NCI-H2029 (cell line): ENCODE measurements around the gene SLC6A9.

ENCODE experiments used
- DNase-seq: peaks from one replicate; lab custom pipeline; 2025; lab: John Stamatoyannopoulos, UW

Gene SLC6A9

DNA sequence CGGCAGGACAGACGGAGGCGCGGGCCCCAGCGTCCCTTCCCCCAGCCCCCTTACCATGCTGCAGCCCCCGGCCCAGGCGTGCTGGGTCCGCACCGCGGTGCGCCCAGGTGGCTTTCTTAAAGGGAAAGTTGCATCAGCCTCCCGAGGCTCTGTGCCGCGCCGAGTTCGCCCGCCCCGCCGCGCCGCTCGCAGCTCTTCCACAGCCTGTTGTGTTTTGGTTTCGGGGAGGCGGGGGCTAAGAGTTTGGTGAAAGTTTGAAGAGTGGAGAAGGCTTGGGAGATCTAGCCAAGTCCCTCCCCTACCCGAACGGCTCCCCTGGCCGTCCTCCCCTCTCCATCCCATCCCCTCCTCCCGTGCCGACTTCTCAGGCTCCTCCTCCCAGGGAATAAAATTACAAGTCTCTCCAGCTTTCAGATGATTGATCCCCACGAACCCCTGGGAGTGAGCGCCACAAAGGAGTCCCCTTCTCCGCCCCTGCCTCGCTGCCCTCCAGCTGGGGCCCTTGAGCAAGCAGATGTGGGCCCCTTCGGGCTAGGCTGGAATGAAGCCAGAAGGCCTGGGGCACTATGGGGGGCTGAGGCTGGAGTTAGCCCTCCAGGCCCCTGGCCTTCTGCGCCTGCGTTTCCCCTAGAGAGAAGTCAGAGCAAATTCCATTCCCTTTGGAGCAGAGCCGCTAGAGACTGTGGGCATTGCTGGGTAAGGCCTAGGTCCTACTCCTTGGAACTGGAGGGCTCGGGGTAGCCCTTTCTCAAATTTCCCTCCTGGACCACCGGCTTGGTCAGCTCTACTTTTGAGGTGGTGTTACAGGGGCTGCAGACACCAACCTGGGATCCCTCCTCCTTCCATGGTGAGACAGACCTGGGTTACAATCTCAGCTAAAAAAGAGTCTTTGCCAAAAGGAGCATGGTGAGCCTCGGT, at the start of gene SLC6A9:
SLC6A9 (minus strand) TSS at position 211 of the 918 bp plus-strand sequence. CDS start 7,185 bp downstream, outside the sequence.
- no peak for DNase-seq

DNA sequence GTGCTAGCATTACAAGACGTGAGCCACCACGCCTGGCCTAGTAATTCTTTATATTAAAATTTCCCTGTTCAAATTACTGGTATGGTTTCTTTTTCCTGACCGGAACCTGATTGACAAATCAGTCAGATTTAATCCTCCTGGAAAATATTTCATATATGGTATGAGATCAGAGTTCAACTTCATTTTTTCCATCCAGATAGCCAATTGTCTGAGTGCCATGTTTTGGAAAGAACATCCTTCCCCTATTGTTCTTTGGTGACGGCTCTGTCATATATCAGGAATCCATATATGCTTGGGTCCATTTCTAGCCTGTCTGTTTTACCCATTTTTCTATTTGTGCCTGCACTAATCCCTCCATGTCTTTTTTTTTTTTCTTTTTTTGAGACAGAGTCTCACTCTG, 48.3 kb upstream of the SLC6A9 start:
- no peak for DNase-seq

DNA sequence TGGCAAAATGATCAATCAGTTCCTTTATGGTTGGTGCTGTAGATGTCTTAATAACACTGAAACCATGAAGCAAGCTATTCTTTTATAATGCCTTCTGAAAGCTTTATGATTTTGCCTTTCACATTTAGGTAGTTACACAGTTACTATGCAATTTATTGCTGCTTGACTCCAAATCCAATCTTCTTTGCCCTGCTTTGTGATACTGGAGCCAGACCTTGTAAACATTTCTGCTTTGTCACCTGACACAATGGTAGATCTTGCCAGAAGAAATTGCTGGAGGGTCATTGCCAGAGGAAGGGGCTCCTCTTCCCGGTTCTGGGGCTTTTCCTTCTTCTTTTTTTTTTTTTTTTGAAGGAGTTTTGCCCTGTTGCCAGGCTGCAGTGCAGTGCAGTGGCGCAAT, 46.8 kb upstream of the SLC6A9 start:
- no peak for DNase-seq

DNA sequence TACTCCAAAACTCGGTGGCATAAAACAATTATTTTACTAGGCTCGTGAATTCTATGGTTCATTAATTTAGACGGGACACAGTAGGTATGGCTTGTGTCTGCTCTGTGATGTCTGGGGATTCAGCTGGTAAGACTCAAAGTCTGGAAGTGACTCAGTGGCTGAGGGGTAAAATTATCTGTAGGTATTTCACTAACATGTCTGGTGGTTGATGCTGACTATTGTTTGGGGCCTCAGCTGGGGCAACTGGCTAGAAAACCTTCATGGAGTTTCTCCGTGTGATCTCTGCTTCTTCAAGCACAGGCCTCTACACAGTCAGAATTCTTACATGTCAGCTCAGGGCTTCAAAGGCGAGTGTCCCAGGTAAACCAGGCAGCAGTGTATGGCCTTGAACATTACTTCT, 46.2 kb upstream of the SLC6A9 start:
- no peak for DNase-seq

DNA sequence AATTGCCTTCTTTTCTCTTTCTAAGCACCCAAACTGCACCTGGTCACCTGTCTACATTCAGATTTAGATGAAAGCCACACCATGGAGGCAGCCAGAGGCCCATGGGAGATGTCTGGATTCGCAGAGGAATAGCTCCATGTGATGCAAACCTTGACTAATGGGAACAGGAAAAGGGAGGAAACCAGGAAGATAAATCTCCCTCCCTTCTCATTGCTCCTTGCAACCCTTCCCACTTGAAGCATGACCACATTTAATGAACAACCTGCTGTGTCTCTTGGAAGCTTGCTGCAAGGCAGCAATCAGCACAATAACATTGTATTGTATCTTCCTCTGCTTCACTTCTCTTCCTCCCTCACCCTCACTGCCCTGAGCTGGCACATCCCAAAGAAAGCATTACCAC, 44.8 kb upstream of the SLC6A9 start:
- DNase-seq: no peak

DNA sequence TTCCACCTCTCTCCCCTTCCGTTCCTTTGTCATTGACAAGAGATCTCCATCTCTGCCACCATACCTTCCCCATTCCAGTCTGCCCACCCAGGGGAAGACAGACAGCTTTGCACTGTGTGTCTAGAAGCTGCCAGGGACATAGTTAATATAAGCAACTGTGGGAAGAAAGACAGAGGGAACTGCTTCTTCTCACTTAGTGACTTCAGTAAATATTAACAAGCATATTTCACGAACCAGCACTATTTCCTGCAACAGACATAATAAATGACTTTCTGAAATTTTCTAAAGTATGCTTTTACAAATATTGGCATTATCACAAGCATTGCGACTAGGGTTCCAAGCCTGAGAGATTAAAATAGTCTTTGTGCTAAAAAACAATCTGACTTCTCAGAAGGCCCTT, 43.2 kb upstream of the SLC6A9 start:
- DNase-seq: no peak

DNA sequence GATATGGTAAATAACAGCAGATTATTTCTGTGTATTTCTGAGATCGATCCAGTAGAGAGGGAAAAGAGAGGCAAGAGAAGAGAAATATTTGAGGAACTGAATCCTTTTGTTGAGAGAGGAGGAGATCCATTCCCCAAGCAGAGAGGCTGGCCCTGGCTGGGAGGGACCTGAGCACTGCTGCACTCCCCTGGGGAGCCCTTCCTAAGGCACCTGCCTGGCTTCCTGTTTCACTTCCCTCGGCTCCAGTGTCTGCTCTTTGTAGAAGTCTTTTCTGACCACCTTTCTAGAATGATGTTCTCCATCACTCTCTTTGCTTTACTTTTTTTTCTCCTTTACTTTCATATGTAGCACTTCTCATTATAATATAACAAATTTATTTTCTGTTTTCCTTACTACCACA, 42.3 kb upstream of the SLC6A9 start:
- no peak for DNase-seq

DNA sequence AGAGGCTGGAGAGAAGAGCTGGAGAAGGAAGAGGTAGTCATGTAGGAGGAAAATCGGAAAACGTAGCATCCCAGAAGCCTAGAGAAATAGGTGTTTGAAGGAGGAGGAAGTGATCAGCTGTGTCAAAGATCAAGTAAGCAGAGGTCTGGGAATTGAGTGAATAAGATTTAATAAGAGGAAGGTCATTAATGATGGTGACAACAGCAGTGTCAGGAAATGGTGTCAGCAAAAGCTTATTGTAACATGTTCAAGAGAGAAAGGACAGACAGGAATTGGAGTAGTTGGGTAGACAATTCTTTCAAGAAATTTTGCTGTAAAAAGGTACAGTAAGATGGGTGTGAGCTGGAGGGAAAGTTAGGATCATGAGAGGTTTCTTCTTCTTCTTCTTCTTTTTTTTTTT, 41.6 kb upstream of the SLC6A9 start:
- DNase-seq: no peak

DNA sequence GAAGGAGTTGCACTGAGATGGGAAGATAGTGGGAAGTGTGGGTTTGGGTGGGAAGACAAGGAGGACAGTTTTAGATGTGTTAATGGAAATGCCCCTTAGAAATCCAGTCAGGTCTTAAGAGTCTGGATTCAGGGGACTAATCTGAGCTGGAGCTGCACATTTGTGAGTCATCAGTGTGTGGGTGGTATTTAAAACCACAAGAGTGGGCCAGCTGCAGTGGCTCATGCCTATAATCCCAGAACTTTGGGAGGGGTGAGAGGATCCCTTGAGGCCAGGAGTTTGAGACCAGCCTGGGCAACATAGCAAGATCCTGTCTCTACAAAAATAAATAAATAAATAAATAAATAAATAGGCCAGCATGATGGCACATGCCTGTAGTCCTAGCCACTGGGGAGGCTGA, 40.9 kb upstream of the SLC6A9 start:
- DNase-seq: no peak

DNA sequence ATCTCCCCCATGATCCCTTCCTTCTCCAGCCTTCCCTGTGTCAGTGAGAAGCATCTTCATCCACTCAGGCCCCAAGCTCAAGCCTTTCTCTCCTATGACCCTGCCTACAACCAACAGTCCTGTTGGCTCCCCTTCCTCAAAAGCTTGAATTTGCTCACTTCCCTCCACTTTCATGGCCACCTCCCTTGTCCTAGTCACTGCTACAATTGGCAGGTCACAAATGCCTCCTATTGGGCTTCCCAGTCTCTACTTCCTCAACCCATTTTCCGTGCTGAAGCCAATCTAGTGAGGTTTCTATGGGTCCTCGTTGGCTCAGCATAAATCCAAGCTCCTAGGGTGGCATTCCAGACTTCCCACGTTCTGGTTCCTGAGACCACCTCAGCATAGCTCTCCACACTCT, 40.2 kb upstream of the SLC6A9 start:
- no peak for DNase-seq

DNA sequence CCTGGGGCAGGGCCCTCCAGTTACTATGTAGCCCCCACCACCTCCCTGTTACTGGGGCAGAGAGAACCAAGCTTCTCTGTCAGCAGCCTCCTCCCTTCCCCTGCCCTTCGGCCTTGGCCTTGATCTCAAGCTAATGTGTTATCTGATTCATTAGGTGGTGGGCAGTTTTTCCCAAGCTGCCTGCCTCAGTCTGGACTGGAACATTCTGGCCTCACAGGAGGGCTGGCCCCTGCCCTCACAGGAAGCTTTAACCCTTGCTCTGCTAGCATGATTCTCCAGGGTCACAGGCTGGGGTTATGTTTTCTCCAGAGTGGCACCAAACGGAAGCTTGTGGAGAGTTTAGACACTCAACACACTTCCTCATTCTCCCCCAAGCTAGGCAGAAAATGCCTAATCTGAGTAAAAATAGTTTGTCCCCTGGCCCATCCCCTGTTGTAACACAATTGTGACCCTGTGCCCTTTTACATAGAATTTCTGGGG, 37.2 kb upstream of the SLC6A9 start:
- DNase-seq: no peak

DNA sequence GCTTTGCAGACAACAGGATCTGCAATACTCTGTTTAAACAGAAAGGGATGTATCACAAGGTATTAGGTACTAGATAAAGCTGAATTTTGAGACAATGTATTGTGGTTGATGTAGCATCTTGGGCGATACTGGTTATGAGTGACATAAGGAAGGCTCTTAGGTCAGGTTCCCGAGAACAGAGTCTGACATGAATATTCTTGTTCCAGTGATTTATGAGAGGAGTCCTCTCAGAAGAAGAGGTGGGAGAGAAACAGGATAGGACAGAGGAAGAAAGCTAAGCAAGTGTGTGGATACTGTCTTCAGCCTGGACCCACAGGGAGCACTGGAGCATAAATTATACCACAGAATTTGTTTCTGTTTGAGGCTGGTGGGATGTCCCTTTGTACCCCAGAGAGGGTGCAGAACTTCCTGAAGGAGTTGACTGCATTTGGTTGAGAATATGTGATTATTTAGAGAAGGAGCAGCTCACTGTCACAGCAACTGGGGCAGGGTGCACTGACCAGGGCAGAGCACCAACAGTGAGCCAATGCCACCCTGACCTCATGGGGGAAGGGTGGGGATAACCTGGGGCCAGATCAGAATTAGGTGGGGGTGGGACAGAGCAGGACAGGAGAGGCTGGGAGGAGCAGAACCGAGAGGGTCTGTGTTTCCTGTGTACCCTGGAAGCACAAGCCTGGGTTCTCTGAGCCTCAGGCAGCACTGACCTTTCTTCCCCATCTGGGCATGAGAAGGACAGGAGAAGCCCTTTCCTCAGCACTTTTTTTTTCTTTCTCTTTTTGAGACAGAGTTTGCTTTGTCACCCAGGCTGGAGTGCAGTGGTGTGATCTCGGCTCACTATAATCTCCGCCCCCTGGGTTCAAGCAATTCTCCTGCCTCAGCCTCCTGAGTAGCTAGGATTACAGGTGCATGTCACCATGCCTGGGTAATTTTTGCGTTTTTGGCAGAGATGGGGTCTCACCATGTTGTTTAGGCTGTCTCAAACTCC, 36.3 kb upstream of the SLC6A9 start:
- DNase-seq: no peak

DNA sequence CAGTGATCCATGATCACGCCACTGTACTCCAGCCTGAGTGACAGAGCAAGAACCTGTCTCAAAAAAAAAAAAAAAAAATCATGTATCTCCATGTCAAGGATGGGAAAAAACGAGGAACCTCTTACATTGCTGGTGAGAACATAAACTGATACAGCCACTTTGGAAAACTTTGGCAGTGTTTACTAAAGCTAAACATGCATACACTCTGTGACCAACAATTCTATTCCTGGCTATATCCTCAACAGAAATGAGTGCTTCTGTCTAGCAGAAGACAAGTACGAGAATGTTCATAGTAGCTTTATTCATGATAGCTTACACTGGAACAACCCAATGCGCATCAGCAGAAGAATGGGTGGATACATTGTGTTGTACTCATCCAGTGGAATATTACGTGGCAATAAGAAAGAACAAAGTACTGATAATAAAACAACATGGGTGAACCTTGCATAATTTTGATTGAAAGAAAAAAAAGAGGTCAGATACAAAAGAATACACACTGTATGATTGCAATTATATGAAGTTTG, 31.5 kb upstream of the SLC6A9 start:
- DNase-seq: no peak

DNA sequence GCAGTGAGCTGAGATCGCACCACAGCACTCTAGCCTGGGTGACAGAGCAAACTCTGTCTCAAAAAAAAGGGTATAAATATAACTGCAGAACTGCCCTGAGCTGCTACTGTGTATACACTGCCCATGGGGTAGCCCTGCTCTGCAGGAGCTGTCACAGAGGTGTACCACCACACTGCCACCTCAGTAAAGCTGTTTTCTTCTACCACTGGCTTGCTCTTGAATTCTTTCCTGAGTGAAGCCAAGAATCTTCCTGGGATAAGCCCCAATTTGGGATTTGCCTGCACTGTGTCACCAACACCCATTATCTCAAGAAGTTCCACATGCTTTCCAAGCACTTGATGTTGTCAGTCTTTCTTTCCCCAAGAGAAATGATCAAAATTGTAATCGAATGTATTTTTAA, 30.6 kb upstream of the SLC6A9 start:
- no peak for DNase-seq

DNA sequence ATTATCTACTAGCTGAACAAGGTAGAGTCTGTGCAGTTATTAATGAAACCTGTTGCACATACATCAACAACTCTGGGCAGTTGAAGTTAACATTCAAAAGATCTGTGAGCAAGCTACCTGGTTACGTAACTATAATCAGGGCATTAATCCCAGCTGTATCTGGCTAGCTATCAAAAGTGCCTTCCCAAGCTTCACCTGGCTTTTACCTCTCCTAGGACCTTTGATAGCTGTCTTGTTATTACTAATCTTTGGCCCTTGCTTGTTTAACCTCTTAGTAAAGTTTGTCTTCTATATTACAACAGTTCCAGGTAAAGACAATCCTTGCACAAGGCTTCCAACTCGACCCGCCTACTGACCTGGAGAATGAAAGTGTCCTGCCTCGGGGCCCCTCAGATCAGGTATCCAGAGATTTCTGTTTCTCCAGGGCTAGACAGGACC, 29.6 kb upstream of the SLC6A9 start:
- DNase-seq: no peak

DNA sequence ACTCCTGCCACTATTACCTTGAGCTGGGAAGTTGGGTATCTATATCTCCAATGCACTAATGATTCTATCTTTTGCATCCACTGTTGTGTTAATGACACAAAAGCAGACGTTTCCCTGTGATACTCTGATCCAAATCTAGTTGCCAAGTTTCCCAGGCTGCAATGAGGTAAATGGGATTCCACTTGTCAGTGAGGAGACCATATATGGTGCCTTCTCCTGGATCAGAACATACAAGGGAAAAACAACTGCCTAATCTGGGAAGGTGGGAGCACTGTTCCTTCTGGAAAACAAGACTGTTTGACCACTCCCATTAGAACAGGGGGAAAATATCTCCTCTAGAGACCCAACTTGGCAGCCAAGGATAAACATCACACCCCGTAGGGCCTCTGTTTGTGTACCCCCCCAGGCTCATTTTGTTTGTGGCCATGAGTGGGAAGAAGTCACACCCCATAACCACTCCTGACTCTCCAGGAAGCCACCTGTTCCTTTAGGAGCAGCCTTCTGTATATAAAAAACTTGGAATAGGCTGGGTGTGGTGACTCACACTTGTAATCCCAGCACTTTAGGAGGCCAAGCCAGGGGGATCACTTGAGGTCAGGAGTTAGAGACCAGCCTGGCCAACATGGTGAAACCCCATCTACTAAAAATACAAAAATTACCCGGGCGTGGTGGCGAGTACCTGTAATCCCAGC, 28.5 kb upstream of the SLC6A9 start:
- peak; percentile 87 for DNase-seq

DNA sequence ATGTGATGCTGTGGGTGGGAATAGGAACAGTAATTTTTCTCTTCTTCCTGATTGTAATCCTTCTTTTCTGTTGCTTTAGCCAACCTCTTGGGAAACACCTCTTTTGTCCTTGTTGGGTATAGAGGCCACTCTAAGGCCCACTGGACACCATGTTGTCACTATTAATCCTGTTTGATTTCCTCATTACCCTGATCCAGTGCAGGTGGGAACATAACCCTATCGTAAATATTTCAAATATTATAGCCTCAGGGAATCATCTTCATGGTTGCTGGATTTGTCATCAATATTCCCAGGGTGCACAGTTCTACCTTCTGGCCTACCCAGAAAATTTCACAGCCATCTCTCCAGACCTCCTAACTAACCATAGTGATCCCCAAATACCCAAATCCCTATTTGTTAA, 27.9 kb upstream of the SLC6A9 start:
- peak; percentile 30 for DNase-seq

DNA sequence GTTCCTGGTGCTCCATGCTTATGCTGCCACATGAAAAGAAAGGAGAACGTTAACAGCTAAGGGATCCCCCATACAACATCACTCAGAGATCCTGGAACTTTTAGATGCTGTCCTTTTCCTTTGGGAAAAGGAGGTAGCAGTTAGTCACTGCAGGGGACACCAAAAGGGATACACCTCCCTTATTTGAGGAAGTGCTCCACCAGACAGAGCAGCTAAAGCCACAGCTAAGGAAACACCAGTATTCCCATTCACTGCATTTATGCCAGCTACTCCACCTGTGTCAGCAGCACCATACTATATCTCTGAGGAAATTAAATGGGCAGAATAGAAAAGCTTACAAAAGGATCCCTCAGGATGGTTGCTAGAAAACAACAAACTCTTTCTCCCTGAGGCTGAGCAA, 26.0 kb upstream of the SLC6A9 start:
- DNase-seq: no peak

DNA sequence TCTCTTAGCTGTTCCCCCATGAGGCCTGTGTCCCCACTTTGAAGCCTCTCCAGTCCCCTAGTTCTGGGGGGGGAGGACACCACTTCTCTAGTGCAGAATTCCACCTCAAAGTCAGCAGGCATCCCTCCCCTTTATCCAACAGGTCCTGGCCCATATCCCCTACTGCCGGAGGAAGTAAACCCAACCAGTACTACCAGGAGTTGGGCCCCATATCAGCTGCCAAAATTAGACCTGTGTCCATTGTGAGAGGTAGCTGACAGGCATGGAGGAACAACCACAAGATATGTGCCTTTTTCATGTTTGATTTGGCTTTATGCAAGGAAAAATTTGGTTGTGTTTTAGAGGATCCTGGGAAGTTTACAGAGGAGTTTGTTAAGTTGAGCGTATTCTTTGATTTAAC, 22.1 kb upstream of the SLC6A9 start:
- DNase-seq: no peak

DNA sequence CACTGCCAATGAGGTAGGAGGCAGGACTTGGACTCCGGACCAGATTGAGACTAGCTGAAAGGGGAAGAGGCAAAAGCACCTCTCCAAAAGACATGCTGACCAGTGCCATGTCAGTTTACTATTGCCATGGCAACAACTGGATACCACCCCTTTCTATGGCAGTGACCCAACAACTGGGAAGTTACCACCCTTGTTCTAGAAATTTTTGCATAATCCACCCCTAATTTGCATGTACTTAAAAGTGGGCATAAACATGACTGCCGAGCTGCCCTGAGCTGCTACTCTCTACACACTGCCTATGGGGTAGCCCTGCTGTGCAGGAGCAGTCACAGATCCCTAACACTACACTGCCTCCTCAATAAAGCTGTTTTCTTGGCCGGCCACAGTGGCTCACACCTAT, 19.0 kb upstream of the SLC6A9 start:
- DNase-seq: no peak

DNA sequence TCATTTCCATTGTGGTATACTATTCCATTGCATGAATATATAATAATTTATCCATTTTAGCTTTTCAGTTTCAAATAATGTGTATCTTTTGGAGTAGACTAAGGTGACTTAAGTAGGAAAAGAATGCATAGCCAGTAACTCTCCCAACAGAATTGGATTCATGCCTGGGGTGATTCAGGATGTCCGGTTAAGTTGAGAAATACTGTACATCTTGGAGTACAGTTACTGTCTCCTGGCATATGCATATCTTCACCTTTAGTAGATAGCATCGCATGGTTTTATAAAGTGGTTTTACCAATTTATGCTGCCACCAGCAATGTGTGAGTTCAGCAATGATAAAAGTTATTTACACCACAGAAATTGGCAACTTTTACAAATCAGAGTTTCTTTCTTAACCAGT, 18.6 kb upstream of the SLC6A9 start:
- DNase-seq: no peak
